GM23338 (cell line): ENCODE results near the gene ATXN7L1. TPM values are rescaled to one million over a fixed set of nuclear protein-coding genes. Genes with fewer than 3 reads are reported as not detected.
A peak's percentile ranks its signal among the peaks of the same experiment; 100 is the strongest.

Source experiments
- ATAC-seq: fragments of 200-7000 bp; cut with Tn5 transposase; 3 replicates; pipeline ENCODE4 v1.9.1; 2020
- DNase-seq: peaks from one replicate; pipeline ENCODE4 v3.0.0-alpha.2; 2015; ENCODE audit warnings: low spot score
- H2AFZ ChIP-seq: fragments of 200-600 bp; sonication (generic); 2 replicates; pipeline ENCODE4 v1.8.0; 2016; ENCODE audit warnings: antibody characterized with exemption, mild to moderate bottlenecking, moderate library complexity
- H3F3A ChIP-seq: fragments of 200-600 bp; sonication (generic); replicated peaks from 2 replicates; pipeline ENCODE4 v1.8.0; 2017; ENCODE audit warnings: antibody characterized with exemption, mixed run types, low read depth
- H3K27ac ChIP-seq: fragments of 200-600 bp; sonication (generic); 2 replicates; pipeline ENCODE4 v1.6.1; 2016; ENCODE audit warnings: low read depth
- H3K27me3 ChIP-seq: fragments of 200-600 bp; sonication (generic); 2 replicates; pipeline ENCODE4 v1.8.0; 2016; ENCODE audit warnings: mild to moderate bottlenecking, mixed run types, moderate library complexity; ENCODE audit not compliant: insufficient read depth
- H3K36me3 ChIP-seq: fragments of 200-600 bp; sonication (generic); 2 replicates; pipeline ENCODE4 v1.8.0; 2016; ENCODE audit warnings: mild to moderate bottlenecking; ENCODE audit not compliant: insufficient read depth
- H3K4me1 ChIP-seq: fragments of 200-600 bp; sonication (generic); 2 replicates; pipeline ENCODE4 v1.8.0; 2016; ENCODE audit warnings: mild to moderate bottlenecking, moderate library complexity; ENCODE audit not compliant: insufficient read depth
- H3K4me2 ChIP-seq: fragments of 200-600 bp; sonication (generic); 2 replicates; pipeline ENCODE4 v1.7.1; 2017; ENCODE audit warnings: mixed run types
- H3K4me3 ChIP-seq: fragments of 200-600 bp; sonication (generic); 2 replicates; pipeline ENCODE4 v1.6.1; 2016; ENCODE audit warnings: mixed run types
- H3K79me2 ChIP-seq: fragments of 200-600 bp; sonication (generic); replicated peaks from 2 replicates; pipeline ENCODE4 v1.8.0; 2017; ENCODE audit warnings: mild to moderate bottlenecking; ENCODE audit not compliant: insufficient read depth
- H3K9me2 ChIP-seq: fragments of 200-600 bp; sonication (generic); 2 replicates; pipeline ENCODE4 v1.8.0; 2017; ENCODE audit not compliant: insufficient read depth
- H4K20me1 ChIP-seq: fragments of 200-600 bp; sonication (generic); replicated peaks from 2 replicates; pipeline ENCODE4 v1.8.0; 2017; ENCODE audit warnings: mild to moderate bottlenecking; ENCODE audit not compliant: insufficient read depth
- H3K27ac Mint-ChIP-seq: 2 replicates; pipeline ENCODE4 v1.8.0; 2020; ENCODE audit warnings: inconsistent platforms, mild to moderate bottlenecking, moderate library complexity, mixed read lengths
- H3K27me3 Mint-ChIP-seq: 3 replicates; pipeline ENCODE4 v1.8.0; 2022; ENCODE audit warnings: low read depth, mild to moderate bottlenecking, moderate library complexity, mixed read lengths, inconsistent platforms; ENCODE audit not compliant: insufficient read depth, poor library complexity
- H3K36me3 Mint-ChIP-seq: 3 replicates; pipeline ENCODE4 v1.8.0; 2021; ENCODE audit warnings: low read depth, mild to moderate bottlenecking, inconsistent platforms, moderate library complexity, mixed read lengths
- H3K4me1 Mint-ChIP-seq: 3 replicates; pipeline ENCODE4 v1.8.0; 2020; ENCODE audit warnings: mild to moderate bottlenecking, inconsistent platforms, mixed read lengths
- H3K4me3 Mint-ChIP-seq: 3 replicates; pipeline ENCODE4 v1.8.0; 2021; ENCODE audit warnings: moderate library complexity, mild to moderate bottlenecking, inconsistent platforms, mixed read lengths
- H3K9me3 Mint-ChIP-seq: 3 replicates; pipeline ENCODE4 v1.8.0; 2020; ENCODE audit warnings: moderate library complexity, mild to moderate bottlenecking, inconsistent platforms, mixed read lengths
- CREB1 ChIP-seq: fragments of 250-450 bp; sonication (Bioruptor Pico); IDR thresholded peaks from 2 replicates; pipeline ENCODE4 v1.5.0; 2020; ENCODE audit warnings: low read depth, mild to moderate bottlenecking, moderate library complexity
- EZH2 ChIP-seq: fragments of 200-600 bp; sonication (generic); IDR thresholded peaks from one replicate; pipeline ENCODE4 v1.8.0; 2017; ENCODE audit warnings: antibody characterized with exemption, mild to moderate bottlenecking, low read depth; ENCODE audit not compliant: unreplicated experiment
- JUNB ChIP-seq: IDR thresholded peaks from one replicate; pipeline ENCODE4 v1.6.1; 2016; ENCODE audit warnings: antibody characterized with exemption; ENCODE audit not compliant: unreplicated experiment
- POLR2AphosphoS5 ChIP-seq: IDR thresholded peaks from 2 replicates; pipeline ENCODE4 v1.6.1; 2016; ENCODE audit warnings: antibody characterized with exemption, low read depth
- ZNF331 ChIP-seq: fragments of 250-450 bp; sonication (Bioruptor Pico); IDR thresholded peaks from 2 replicates; pipeline ENCODE4 v1.5.0; 2020; ENCODE audit warnings: low read depth, mild to moderate bottlenecking, moderate library complexity
- polyA plus RNA-seq: library from polyadenylated mRNA; unstranded; fragments of >200 nt; fragmentation: Nextera tagmentation; extraction: Ambion mirVana; gene quantifications from 2 replicates; pipeline ENCODE4 v1.2.1, GENCODE V29; 2016
- total RNA-seq: library from RNA; depleted of rRNA; stranded (reverse); fragments of >200 nt; shearing (Covaris generic); gene quantifications from 2 replicates; pipeline ENCODE4 v1.2.3, GENCODE V29; 2014
- TF ChIP-seq, protein P1 (sequence below): IDR thresholded peaks from one replicate; pipeline ENCODE4 v1.6.1; 2018; ENCODE audit warnings: antibody characterized with exemption; ENCODE audit not compliant: unreplicated experiment
- TF ChIP-seq, protein P2 (sequence below): IDR thresholded peaks from 2 replicates; pipeline ENCODE4 v1.6.1; 2016; ENCODE audit warnings: antibody characterized with exemption

ATXN7L1 gene
- total and polyA plus RNA-seq, 2 experiments from 2014 or later, result 22.8 to 29.8 TPM

DNA sequence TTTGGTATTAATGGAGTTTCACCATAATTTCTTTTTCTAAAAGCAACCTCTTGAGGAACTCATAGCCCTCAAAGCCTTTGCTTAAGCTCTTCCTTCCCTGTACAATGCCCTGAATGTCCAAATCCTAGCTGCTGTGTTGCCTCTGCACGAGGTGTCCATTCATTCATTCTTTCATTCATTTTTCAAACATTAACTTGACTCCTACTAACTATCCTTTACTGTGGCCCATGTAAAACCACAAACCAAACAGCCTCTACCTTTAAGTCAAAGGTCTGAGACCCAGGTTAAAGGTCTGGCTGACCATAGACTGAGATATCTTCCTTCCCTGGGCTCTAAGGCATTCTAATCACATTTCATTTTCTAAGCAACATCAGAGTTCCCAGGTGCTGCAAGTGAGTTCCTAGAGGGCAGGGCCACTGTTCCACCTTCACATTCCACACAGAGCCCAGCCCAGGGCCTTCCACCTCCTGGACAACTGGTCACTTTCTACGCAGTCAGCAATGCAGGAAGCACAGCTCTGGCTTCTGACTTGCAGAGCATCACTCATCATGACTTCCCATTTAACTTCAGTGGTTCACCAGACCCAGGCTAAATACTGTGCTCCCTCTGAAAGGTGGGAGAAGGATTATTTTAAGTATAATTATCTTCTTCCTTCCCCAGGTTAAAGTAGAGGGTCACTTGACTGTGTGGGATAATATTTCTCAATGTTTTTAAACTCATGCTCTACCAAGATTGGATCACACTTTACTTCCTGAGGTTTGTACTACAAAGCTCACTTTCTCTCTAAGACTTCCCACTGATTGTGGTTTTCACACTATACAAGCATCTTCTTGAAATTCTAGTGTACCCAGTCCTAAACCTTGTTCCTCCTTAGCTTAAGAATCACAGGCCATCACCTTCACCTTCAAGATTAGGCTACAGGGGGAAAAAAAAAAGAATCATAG lies 19.1 kb downstream of the ATXN7L1 start:
- Mint-ChIP-seq H3K4me1 (peaks cover 39% of the 10 kb centered on the region), H3K4me3 (no peak overlapping the region), H3K27ac (no peak overlapping the region), H3K27me3 (peaks cover 7% of the 10 kb centered on the region), H3K9me3 (no peaks in the 10 kb centered on the region), H3K36me3 (peaks cover 4% of the 10 kb centered on the region; the same call in 2 of the 3 replicates)
- Histone ChIP-seq H3K27ac (no peak overlapping the region), H2AFZ (no peak overlapping the region), H3K27me3 (no peaks in the 10 kb centered on the region), H3K79me2 (peaks cover 70% of the 10 kb centered on the region), H3K9me2 (no peaks in the 10 kb centered on the region), H3K4me2 (no peak overlapping the region), H3F3A (no peaks in the 10 kb centered on the region), H4K20me1 (no peaks in the 10 kb centered on the region), H3K36me3 (no peaks in the 10 kb centered on the region), H3K4me3 (no peak overlapping the region), H3K4me1 (peaks cover 26% of the 10 kb centered on the region)
- no peak for DNase-seq
- ATAC-seq, result no peak
- TF ChIP-seq JUNB (no peak), POLR2AphosphoS5 (no peak), ZNF331 (CRISPR knock-in tag) (no peak), EZH2 (no peak)
- TF ChIP-seq, protein P1, sequence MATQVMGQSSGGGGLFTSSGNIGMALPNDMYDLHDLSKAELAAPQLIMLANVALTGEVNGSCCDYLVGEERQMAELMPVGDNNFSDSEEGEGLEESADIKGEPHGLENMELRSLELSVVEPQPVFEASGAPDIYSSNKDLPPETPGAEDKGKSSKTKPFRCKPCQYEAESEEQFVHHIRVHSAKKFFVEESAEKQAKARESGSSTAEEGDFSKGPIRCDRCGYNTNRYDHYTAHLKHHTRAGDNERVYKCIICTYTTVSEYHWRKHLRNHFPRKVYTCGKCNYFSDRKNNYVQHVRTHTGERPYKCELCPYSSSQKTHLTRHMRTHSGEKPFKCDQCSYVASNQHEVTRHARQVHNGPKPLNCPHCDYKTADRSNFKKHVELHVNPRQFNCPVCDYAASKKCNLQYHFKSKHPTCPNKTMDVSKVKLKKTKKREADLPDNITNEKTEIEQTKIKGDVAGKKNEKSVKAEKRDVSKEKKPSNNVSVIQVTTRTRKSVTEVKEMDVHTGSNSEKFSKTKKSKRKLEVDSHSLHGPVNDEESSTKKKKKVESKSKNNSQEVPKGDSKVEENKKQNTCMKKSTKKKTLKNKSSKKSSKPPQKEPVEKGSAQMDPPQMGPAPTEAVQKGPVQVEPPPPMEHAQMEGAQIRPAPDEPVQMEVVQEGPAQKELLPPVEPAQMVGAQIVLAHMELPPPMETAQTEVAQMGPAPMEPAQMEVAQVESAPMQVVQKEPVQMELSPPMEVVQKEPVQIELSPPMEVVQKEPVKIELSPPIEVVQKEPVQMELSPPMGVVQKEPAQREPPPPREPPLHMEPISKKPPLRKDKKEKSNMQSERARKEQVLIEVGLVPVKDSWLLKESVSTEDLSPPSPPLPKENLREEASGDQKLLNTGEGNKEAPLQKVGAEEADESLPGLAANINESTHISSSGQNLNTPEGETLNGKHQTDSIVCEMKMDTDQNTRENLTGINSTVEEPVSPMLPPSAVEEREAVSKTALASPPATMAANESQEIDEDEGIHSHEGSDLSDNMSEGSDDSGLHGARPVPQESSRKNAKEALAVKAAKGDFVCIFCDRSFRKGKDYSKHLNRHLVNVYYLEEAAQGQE, result no peak

DNA sequence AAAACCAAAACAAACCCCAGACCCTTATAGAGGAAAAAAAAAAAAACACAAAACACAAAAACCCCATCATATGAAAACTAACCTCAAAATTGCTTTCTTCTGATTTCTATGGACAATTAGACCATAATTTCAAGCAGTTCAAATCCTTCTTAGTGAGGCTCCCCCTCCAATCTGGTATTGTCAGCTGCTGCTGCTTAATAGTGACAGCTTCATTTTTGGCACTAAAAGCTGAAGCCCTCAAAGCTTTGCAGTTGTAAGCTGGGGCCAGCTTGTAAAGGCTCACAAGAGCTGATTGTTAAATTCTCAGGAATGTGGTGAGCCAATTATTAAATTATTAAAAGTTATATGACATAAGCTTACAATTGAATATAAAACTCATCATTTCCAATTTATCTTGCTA lies 21.9 kb downstream of the ATXN7L1 start:
- Mint-ChIP-seq H3K27ac (no peak overlapping the region), H3K27me3 (peaks cover 2% of the 10 kb centered on the region), H3K4me1 (peaks cover 51% of the 10 kb centered on the region), H3K36me3 (peaks cover 4% of the 10 kb centered on the region), H3K9me3 (no peaks in the 10 kb centered on the region), H3K4me3 (no peak overlapping the region)
- Histone ChIP-seq H3K9me2 (no peaks in the 10 kb centered on the region), H3K36me3 (no peaks in the 10 kb centered on the region), H3K4me1 (peaks cover 38% of the 10 kb centered on the region), H3K27me3 (no peaks in the 10 kb centered on the region), H3K27ac (peak overlapping the region; percentile 34; the same call in 1 of the 2 replicates), H3K4me2 (no peak overlapping the region), H3K79me2 (peaks cover 67% of the 10 kb centered on the region), H3F3A (no peaks in the 10 kb centered on the region), H2AFZ (no peak overlapping the region), H4K20me1 (no peaks in the 10 kb centered on the region), H3K4me3 (no peak overlapping the region)
- TF ChIP-seq CREB1 (CRISPR knock-in tag), result no peak
- TF ChIP-seq, protein P2, sequence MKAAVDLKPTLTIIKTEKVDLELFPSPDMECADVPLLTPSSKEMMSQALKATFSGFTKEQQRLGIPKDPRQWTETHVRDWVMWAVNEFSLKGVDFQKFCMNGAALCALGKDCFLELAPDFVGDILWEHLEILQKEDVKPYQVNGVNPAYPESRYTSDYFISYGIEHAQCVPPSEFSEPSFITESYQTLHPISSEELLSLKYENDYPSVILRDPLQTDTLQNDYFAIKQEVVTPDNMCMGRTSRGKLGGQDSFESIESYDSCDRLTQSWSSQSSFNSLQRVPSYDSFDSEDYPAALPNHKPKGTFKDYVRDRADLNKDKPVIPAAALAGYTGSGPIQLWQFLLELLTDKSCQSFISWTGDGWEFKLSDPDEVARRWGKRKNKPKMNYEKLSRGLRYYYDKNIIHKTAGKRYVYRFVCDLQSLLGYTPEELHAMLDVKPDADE, result no peak
- DNase-seq (no peak), ATAC-seq (no peak)
